SK-N-SH treated with all-trans-retinoic acid at 6 μM for 48 hours (cell line): ENCODE measurements around the gene PEX11G.
"Not testable (repeated sequence)": the region's sequence is repeated elsewhere in the genome, so short reads cannot be mapped to it uniquely, and the experiment has no call there.

Experiments
- ISL1 ChIP-seq: fragments of 250-450 bp; sonication (Bioruptor Pico); IDR thresholded peaks from 2 replicates; pipeline ENCODE4 v2.1.2; 2022; ENCODE audit warnings: mild to moderate bottlenecking, moderate library complexity
- PATZ1 ChIP-seq: fragments of 250-450 bp; sonication (Bioruptor Pico); IDR thresholded peaks from 2 replicates; pipeline ENCODE4 v1.8.0; 2020; ENCODE audit warnings: mild to moderate bottlenecking, moderate library complexity, borderline replicate concordance
- PPARA ChIP-seq: fragments of 250-450 bp; sonication (Bioruptor Pico); IDR thresholded peaks from 2 replicates; pipeline ENCODE4 v1.5.0; 2020; ENCODE audit warnings: mild to moderate bottlenecking, borderline replicate concordance
- ZC3H10 ChIP-seq: fragments of 250-450 bp; sonication (Bioruptor Pico); IDR thresholded peaks from 2 replicates; pipeline ENCODE4 v1.5.1; 2021; ENCODE audit warnings: mild to moderate bottlenecking, moderate library complexity
- ZFP30 ChIP-seq: fragments of 450-650 bp; formaldehyde crosslinking; IDR thresholded peaks from 2 replicates; pipeline ENCODE4 v1.5.0; 2022; ENCODE audit warnings: mild to moderate bottlenecking, moderate library complexity
- ZNF565 ChIP-seq: fragments of 450-650 bp; formaldehyde crosslinking; conservative IDR thresholded peaks from 2 replicates; pipeline ENCODE4 v1.5.0; 2020; ENCODE audit warnings: low read depth, mild to moderate bottlenecking, moderate library complexity

GRCh38 chr19:7449391-7450070 is 39.3 kb downstream of the PEX11G start:
- TF ChIP-seq ZNF565; PATZ1; ZFP30 (CRISPR knock-in tag); PPARA (CRISPR knock-in tag); ISL1 (CRISPR knock-in tag); ZC3H10: not testable (repeated sequence)
